ENCODE results near the gene UBE2L5. TPM values are rescaled to one million over a fixed set of nuclear protein-coding genes. Genes with fewer than 3 reads are reported as not detected.

The UBE2L5 gene
- total and polyA plus RNA-seq, 2 of the 8 experiments (the other 6 are each of a cell fraction or from before 2014, with no cell fraction given) = not detected

DNA sequence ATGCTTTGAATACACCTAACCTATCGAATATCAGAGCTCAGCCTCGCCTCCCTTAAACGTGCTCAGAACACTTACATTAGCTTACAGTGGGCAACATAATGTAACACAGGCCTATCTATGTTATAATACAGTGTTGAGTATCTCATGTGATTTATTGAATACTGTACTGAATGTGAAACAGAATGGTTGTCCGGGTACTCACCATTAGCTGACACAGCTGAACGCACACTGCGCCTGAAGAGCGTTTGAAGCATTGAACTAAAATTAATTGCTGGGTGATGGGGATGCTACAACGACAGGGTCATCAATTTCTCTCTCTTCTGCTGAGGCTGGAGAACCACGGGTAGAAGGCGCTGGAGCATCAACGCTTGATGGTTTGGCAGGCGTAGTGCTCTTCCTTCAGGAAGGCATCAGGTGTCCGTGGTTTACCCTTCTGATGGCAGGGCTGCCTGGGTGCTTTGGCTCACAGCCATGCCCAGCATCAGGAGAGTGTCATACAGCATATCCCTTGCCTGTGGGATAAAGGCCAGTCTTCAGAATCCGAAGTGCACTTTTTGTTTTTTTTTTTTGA is 46.9 kb upstream of the UBE2L5 start:
- Histone ChIP-seq H3K23ac (ENCODE audit: insufficient read length) (no peak overlapping the region), H3K9me3 (ENCODE audit: insufficient read depth in 2 of 2, low read depth in 1 of 2, low read length in 1 of 2) (no peaks in the 10 kb centered on the region), H3K14ac (ENCODE audit: insufficient read length) (no peak overlapping the region), H3K4me2 (ENCODE audit: insufficient read depth in 1 of 2, low read depth in 2 of 2, low read length in 2 of 2) (no peak overlapping the region), H3K4ac (replicated peaks; ENCODE audit: insufficient read length, low read depth, low read length) (no peak overlapping the region), H3K4me1 (replicated peaks in 1 of 4; ENCODE audit: control insufficient read depth in 3 of 4, insufficient read depth in 4 of 4, low read length in 3 of 4) (peaks cover 2 to 9% (median 3%) of the 10 kb centered on the region in 4 experiments), H3K27ac (ENCODE audit: low read depth, low read length) (no peak overlapping the region), H2AFZ (ENCODE audit: low read length) (no peak overlapping the region), H2BK12ac (ENCODE audit: low read depth, low read length) (no peak overlapping the region), H3K9ac (replicated peaks in 1 of 4; ENCODE audit: extremely low read depth in 1 of 4, low read depth in 3 of 4, low read length in 3 of 4) (no peak overlapping the region), H3K79me1 (ENCODE audit: low read depth, low read length) (no peaks in the 10 kb centered on the region), H3K79me2 (ENCODE audit: control insufficient read depth in 1 of 2, insufficient read depth in 2 of 2, low read length in 2 of 2) (no peaks in the 10 kb centered on the region), H2BK15ac (ENCODE audit: low read length) (no peak overlapping the region), H2BK5ac (ENCODE audit: low read depth, low read length) (no peak overlapping the region), H2BK20ac (ENCODE audit: low read length) (no peak overlapping the region), H3K4me3 (ENCODE audit: extremely low read depth in 1 of 4, insufficient read depth in 2 of 4, low read depth in 3 of 4, low read length in 4 of 4) (no peak overlapping the region), H2BK120ac (replicated peaks; ENCODE audit: low read depth, low read length) (no peak overlapping the region), H3K56ac (replicated peaks; ENCODE audit: insufficient read length, low read depth, low read length) (no peak overlapping the region), H4K91ac (replicated peaks; ENCODE audit: insufficient read length, low read length) (no peak overlapping the region), H4K8ac (ENCODE audit: extremely low read depth, insufficient read depth, low read length) (no peak overlapping the region), H2AK5ac (ENCODE audit: low read depth, low read length) (no peak overlapping the region), H3K36me3 (ENCODE audit: control insufficient read depth in 2 of 4, insufficient read depth in 4 of 4, low read length in 3 of 4) (no peaks in the 10 kb centered on the region), H3K23me2 (ENCODE audit: low read depth, low read length) (no peaks in the 10 kb centered on the region), H3K27me3 (replicated peaks in 1 of 4; ENCODE audit: control insufficient read depth in 3 of 4, extremely low read depth in 1 of 4, insufficient read depth in 3 of 4, low read length in 3 of 4) (no peaks in the 10 kb centered on the region), H3K18ac (ENCODE audit: extremely low read depth, low read length) (no peak overlapping the region), H4K5ac (ENCODE audit: insufficient read length, low read depth, low read length) (no peak overlapping the region), H4K20me1 (replicated peaks in 1 of 2; ENCODE audit: control insufficient read depth in 1 of 2, insufficient read depth in 2 of 2, low read length in 2 of 2) (no peaks in the 10 kb centered on the region)
- DNase-seq (ENCODE audit: low read depth in 1 of 2, low spot score in 2 of 2) (no peak), FAIRE-seq (no peak)
- POLR2A ChIA-PET (ENCODE audit: partially characterized antibody) = interaction anchor here (1.0 kb wide), 1 partner anchor 90 kb away, joined by 3 read pairs; the partner anchor contains the start of gene HMGB1
- TF ChIP-seq, protein P1, sequence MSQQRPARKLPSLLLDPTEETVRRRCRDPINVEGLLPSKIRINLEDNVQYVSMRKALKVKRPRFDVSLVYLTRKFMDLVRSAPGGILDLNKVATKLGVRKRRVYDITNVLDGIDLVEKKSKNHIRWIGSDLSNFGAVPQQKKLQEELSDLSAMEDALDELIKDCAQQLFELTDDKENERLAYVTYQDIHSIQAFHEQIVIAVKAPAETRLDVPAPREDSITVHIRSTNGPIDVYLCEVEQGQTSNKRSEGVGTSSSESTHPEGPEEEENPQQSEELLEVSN (IDR thresholded peaks at IDR 0.05) = no peak
- WGBS, 2 experiments (ENCODE audit: extremely low coverage in 1 of 2, insufficient coverage in 1 of 2, insufficient read length in 1 of 2, insufficient replicate concordance in 2 of 2, low coverage in 1 of 2, low lambda C conversion rate in 2 of 2, missing lambda C conversion rate in 1 of 2) = 92% methylated on average over 14 of the region's 14 CpGs; no CpG with 5 or more reads in 1 of the 2 experiments
- CTCF ChIA-PET (ENCODE audit: partially characterized antibody) = interaction anchor here (0.7 to 1.6 kb wide), 4 partner anchors 9 to 243 kb away, joined by 3 to 5 read pairs (median 4); no protein-coding TSS in a partner anchor

Measured in H1 (cell line).